Measurements from ENCODE around the gene CD46. TPM values are rescaled to one million over a fixed set of nuclear protein-coding genes. Genes with fewer than 3 reads are reported as not detected.

CD46 gene
- total and polyA plus RNA-seq, 12 donors = 44.0 to 114 (median 94.6) TPM

DNA sequence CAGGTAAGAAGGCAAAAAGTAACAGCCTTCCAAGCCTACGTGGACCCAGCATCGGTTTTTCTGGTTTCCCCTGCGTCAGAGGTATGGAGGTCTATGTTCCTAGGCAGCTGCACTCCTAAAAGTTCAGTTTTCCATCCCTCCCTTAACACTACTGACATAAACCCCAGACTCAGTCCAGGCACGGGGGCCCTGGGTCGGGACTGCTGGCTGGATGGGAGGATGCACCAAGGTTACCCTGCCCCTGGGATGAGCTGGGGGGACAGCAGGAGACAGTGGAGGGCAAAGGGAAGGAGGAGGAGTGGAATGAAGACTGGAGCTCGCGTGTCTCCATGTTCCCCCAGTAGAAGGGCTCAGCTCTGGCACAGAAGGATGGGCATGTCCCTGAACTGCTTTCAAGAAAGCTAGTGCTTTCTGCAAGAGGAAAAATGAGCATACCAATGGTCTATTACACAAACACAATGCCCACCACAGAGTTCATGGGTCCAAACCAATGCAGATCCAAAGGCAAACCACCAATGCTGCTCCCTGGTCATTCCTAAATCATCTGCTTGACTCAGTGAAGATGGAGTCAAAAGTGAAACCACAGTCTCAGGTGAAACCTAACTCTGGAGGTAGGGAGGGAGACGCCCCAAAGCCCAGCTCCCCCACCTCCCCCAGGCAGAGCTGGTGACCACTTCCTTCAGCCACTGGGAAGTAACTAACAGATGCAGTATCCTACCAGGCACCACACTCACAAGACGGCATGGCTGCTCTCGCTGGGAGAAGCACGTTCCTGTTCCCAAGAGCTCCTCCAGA lies 54.9 kb downstream of the CD46 start:
- WGBS, 2 donors = 88 to 89% methylated on average over 11 of the region's 11 CpGs
- ATAC-seq (peak in 1 of 8 donors; percentile 0), DNase-seq (no peak)
- Histone ChIP-seq H3K9me3 (no peaks in the 10 kb centered on the region), H3K27me3 (no peaks in the 10 kb centered on the region), H3K4me1 (peaks cover 65 to 97% (median 90%) of the 10 kb centered on the region in 9 donors), H3K36me3 (peaks cover 6 to 100% (median 49%) of the 10 kb centered on the region in 9 donors), H3K4me3 (no peak overlapping the region), H3K27ac (peak overlapping the region; percentile 5 to 81 (median 76))
- TF ChIP-seq, protein P1, sequence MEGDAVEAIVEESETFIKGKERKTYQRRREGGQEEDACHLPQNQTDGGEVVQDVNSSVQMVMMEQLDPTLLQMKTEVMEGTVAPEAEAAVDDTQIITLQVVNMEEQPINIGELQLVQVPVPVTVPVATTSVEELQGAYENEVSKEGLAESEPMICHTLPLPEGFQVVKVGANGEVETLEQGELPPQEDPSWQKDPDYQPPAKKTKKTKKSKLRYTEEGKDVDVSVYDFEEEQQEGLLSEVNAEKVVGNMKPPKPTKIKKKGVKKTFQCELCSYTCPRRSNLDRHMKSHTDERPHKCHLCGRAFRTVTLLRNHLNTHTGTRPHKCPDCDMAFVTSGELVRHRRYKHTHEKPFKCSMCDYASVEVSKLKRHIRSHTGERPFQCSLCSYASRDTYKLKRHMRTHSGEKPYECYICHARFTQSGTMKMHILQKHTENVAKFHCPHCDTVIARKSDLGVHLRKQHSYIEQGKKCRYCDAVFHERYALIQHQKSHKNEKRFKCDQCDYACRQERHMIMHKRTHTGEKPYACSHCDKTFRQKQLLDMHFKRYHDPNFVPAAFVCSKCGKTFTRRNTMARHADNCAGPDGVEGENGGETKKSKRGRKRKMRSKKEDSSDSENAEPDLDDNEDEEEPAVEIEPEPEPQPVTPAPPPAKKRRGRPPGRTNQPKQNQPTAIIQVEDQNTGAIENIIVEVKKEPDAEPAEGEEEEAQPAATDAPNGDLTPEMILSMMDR (IDR thresholded peaks at IDR 0.05) = no peak
- intact Hi-C loops (cut with DNase I) = loop anchor here in 1 of 10 donors (5.0 kb wide), 1 partner anchor 156 kb away; no protein-coding TSS in a partner anchor

DNA sequence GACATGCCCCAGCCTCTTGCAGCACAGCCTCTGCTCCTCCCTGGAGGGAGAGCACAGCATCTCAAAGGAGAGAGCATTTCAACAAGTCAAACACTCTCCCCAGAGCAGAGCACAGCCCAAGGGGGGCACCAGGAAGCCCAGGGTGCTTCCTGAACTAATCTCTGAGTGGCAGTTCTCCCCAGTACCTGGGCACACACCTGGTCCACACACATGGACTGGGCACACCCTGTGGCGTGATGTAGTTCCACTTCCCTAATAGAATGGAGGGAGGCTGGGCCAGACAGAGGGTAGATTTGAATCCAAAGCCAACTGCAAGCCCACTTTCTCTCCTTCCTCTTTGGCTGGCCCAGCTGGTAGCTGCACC lies 55.5 kb downstream of the CD46 start:
- intact Hi-C loops (cut with DNase I) = loop anchor here in 1 of 10 donors (5.0 kb wide), 1 partner anchor 155 kb away; no protein-coding TSS in a partner anchor
- no peaks in the 10 kb centered on the region for H3K27me3 ChIP-seq
- ATAC-seq = peak in 1 of 8 donors; percentile 2

DNA sequence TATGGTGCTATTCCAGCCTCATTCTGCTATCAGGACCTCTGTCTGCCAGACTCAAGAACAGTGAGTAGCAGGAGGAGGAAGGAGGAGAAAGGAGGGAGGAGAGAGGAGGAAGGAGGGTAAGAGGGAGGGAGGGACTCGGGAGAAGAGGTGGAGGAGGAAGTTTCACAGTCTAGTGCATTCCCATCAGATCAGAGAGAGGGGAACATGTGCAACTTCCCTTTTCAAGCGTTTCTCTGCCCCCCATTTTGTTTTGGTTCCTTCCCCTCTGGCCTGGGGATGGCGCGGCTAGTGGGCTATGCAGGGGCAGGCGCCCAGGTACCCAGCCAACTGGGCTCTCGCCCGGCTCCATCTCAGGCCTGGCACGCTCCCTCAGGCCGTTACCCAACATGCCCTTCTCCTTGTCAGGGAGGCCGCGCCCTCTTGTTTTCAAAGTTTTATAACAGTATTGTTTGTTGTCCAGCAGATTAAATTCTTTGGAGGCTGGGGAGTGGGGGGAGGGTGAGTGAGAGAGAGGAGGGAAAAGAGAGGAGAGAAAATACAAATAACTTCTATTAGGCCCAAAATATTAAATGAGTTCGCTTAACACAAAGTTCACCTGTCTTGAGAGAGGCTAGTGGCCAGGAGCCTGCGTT lies 56.0 kb downstream of the CD46 start:
- ATAC-seq = peak; percentile 9 to 65 (median 57)
- H3K9me3 ChIP-seq = no peaks in the 10 kb centered on the region
- DNase-seq = peak in 1 of 2 donors; percentile 66
- WGBS, 2 donors = 58 to 66% methylated on average over 13 of the region's 13 CpGs
- no peak overlapping the region for H3K4me3 ChIP-seq
- H3K27ac ChIP-seq = peak overlapping the region; percentile 5 to 81 (median 76)
- H3K27me3 ChIP-seq = no peaks in the 10 kb centered on the region
- H3K36me3 ChIP-seq = peaks cover 6 to 100% (median 54%) of the 10 kb centered on the region in 9 donors
- intact Hi-C loops (cut with DNase I) = loop anchor here in 1 of 10 donors (5.0 kb wide), 1 partner anchor 154 kb away; no protein-coding TSS in a partner anchor
- TF ChIP-seq, protein P1 (IDR thresholded peaks at IDR 0.05) = no peak
- H3K4me1 ChIP-seq = peaks cover 71 to 100% (median 99%) of the 10 kb centered on the region in 9 donors

More for the DNA sequence above, 55.5 kb downstream of the CD46 start:
- Histone ChIP-seq H3K9me3 (no peaks in the 10 kb centered on the region), H3K4me1 (peaks cover 66 to 100% (median 94%) of the 10 kb centered on the region in 9 donors), H3K4me3 (no peak overlapping the region), H3K36me3 (peaks cover 6 to 100% (median 55%) of the 10 kb centered on the region in 9 donors), H3K27ac (peak overlapping the region; percentile 5 to 81 (median 76))
- DNase-seq = no peak
- TF ChIP-seq, protein P1 (IDR thresholded peaks at IDR 0.05) = no peak
- 79 to 95% methylated on average over 1 of the region's 1 CpG for WGBS, 2 donors

DNA sequence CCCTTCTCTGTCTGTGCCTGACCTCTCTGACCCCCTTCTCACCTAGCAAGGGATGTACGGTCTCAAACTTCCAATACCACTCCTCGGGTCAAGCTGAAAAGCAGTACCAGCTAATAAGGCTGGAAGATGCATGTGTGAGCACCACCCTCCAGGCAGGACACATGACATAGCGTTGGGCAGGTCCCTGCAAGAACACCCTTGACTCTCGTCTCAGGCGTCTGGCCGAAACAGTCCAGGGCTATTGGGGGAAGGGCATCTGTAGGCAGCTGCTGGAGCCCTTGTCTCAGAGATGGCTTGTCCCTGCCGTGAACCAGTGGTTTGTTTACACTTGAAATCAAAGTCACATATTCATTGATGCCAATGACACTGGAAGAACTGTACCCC lies 56.5 kb downstream of the CD46 start:
- peak in 1 of 8 donors; percentile 4 for ATAC-seq
- intact Hi-C loops (cut with DNase I) = loop anchor here in 1 of 10 donors (5.0 kb wide), 1 partner anchor 154 kb away; no protein-coding TSS in a partner anchor
- Histone ChIP-seq H3K36me3 (peaks cover 6 to 100% (median 49%) of the 10 kb centered on the region in 9 donors), H3K9me3 (no peaks in the 10 kb centered on the region), H3K4me1 (peaks cover 71 to 100% (median 100%) of the 10 kb centered on the region in 9 donors), H3K4me3 (no peak overlapping the region), H3K27me3 (no peaks in the 10 kb centered on the region), H3K27ac (peak overlapping the region; percentile 5 to 81 (median 76))
- TF ChIP-seq, protein P1 (IDR thresholded peaks at IDR 0.05) = no peak
- no peak for DNase-seq
- 54 to 64% methylated on average over 7 of the region's 7 CpGs for WGBS, 2 donors
